GM19397 (cell line): ENCODE results near the gene PTK6.
"Not testable (repeated sequence)": the region's sequence is repeated elsewhere in the genome, so short reads cannot be mapped to it uniquely, and the experiment has no call there.

Source experiments
- ATAC-seq: cut with Tn5 transposase; IDR thresholded peaks from one replicate; pipeline ENCODE4 v1.9.1; 2021; ENCODE audit warnings: mild to moderate bottlenecking, moderate library complexity; ENCODE audit not compliant: unreplicated experiment

PTK6 gene

DNA sequence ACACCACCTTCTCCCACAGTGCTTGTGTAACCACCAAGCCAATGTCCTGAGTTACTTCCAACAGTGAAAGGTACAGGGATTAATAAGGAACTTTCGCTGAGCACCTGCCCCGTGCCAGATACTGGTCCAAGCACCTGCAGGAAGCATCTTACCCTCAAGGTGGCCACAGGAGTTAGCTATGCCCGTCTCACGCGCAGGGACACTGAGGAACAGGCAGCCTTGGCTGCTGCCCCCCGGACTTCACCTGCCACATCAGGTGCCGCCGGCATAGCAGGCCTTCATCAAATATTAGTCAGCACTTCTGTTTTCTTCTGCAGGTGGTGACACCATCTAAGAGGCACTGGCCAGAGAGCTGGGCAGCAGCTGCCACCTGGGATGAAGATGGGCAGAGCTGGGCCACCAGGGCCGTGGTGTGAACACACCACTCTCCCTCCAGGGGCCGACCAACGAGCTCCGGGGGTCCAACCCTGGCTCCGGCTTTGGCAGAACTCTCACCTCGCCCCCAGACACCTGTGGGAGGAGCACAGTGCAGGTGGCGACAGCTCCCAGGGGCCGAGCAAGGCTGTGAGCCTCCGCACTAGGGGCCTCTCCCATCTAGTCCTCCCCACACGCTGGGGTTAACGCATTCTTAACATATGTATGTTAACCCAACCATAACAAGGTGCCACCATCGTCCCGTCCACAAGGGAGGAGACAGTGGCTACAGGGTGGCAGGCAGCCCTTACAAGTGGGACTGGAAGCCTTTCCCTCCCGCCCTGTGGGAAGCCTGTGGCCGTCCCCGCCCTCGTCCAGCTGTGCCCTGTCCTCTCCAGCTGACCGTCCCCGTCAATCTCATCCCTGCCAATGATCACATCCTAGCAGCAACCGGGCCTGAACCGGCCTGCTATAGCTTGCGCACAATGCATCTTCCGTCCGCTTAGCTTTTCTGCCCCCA is 19.5 kb downstream of the PTK6 start:
- no peak for ATAC-seq

DNA sequence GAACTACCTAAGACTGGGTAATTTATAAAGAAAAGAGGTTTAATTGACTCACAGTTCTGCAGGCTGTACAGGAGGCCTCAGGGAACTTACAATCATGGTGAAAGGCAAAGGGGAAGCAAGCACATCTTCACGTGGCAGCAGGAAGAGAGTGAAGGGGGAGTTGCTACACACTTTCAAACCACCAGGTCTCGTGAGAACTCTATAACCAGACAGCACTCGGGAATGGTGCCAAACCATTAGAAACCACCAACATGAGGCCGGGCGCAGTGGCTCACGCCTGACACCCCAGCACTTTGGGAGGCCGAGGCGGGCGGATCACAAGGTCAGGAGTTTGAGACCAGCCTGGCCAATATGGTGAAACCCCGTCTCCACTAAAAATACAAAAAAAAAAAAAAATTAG is 22.7 kb downstream of the PTK6 start:
- ATAC-seq, result not testable (repeated sequence)

DNA sequence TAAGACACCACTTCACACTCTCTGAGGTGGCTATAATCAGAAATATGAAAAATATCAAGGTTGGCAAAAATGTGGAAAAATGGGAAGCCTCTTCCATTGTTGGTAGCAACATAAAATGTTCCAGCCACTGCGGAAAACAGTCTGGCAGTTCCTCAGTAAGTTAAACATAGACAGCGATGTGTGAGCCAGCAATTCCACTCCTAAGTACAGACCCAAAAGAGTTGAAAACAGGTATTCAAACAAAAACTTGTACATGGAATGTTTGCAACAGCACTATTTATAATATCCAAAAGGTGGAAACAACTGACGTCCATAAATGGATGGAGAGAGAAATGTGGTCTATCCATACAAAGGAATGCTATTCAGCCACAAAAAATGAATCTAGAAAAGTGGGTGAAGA is 24.0 kb downstream of the PTK6 start:
- no peak for ATAC-seq

DNA sequence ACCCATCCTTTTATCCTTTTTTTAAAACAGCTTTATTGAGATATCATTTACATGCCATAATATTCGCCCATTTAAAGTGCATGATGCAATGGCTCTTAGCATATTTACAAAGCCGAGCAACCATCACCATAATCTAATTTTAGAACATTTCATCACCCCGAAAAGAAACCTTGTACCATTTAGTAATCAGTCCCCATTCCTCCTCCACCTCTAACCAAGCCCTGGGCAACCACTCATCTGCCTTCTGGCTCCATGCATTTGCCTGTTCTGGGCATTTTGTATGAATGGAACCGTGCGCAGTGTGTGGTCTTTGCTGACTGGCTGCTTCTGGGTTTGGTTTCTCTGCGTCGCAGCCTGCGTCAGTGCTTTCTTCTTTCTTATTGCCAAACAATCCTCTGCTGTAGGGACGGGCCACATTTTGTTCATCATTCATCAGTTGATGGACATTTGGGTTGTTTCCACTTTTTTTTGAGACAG is 28.1 kb downstream of the PTK6 start:
- no peak for ATAC-seq

DNA sequence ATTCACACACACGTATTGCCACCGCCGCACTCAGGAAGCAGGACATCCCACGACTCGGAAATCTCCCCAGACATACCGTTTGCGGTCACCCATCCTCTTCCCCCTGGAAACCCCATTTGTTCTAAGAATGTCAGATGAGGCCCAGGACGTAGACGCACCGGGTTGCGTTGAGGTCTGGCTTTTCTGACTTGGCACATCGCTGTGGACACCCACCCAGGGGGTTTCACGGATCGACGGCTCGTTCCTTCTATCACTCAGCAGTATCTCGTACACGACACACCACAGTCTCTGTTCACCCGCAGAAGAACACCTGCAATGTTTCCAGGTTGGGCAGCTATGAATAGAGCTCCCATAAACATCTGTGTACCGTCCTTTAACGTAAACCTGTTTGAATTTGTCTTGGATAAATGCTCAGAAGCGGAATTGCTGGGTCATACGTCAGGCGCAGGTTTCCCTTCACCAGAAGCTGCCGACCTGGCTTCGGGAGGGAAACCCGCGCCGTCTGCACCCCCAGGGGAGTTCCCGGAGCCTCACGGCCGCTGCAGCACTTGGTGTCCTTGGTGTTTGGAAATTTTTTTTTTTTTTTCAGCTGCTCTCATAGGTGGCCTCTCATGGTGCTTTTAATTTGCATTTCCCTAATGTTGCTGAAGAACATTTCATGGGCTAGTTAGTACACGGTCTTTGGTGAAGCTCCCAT is 29.0 kb downstream of the PTK6 start:
- no peak for ATAC-seq

DNA sequence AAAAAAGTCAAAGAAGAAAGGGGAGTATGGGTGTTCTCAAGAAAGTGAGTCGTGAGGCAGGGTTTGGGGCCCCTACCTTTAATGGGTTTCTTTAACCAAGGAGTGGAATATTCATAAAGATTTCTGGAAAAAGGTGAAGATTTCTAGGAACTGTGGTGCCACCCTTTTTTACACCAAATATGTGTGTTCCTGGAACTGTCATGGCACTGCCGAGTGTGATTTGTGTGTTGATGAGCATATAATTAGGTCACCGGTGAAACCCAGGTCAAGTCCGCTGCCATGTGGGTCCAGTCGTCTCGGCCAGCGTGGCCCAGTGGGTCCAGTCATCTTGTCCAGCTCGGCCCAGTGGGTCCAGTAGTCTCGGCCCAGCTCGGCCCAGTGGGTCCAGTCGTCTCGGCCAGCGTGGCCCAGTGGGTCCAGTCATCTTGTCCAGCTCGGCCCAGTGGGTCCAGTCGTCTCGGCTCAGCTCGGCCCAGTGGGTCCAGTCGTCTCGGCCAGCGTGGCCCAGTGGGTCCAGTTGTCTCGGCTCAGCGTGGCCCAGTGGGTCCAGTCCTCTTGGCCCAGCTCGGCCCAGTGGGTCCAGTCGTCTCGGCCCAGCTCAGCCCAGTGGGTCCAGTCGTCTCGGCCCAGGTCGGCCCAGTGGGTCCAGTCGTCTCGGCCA is 30.0 kb downstream of the PTK6 start:
- ATAC-seq, result no peak

DNA sequence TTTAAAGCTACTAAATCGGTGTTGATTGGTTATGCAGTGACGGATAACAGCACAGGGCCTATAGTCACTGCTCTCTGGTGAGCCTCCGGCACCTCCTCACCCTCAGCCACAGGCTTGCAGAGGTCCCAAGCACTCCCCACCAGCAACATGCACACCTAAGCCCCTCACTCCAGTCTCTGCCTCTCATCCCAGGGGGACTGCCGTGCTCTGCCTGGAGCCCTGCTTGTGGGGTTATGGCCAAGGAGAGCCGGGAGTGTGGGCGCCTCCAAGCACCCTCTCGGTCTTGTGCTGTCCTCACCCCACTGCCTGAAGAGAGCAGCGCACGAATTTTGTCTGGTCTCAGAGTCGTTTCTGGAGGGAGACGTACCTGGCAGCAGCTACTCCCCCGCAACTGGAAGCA is 31.5 kb downstream of the PTK6 start:
- no peak for ATAC-seq

DNA sequence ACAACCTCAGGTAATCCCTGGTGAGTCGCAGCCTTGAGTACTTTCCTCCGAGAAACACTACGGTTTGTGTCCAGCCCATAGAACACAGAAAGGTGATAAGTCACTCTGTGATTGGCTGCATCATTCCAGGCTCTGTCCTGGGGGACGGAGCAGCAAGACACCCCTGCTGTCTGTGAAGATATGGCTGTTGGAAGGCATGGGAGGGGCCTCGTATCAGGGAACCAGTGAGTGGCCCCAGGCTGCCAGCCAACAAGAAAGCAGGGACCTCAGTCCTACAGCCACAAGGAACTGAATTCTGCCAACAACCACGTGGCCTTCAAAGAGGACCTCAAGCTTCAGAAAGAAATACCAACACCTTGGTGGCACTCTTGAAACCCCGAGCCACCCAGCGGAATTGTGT is 31.9 kb downstream of the PTK6 start:
- no peak for ATAC-seq

DNA sequence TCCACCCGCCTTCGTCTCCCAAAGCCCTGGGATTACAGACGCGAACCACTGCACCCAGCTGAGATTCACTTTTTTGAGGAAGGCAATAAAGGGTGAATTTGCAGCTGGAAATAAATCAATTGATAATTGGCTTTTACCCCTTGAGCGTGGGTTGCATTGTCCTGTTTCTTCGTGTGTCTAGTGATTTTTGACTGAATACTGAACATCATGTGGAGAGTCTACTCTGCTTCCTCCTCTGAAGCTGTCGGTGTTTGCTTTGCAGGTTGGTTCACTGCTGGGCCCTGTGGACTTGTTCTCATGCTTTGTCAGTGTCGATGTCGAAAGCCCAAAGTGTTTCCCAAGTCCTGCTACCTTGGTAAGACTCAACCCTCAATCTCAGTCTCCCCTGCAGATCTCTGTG is 32.5 kb downstream of the PTK6 start:
- no peak for ATAC-seq

DNA sequence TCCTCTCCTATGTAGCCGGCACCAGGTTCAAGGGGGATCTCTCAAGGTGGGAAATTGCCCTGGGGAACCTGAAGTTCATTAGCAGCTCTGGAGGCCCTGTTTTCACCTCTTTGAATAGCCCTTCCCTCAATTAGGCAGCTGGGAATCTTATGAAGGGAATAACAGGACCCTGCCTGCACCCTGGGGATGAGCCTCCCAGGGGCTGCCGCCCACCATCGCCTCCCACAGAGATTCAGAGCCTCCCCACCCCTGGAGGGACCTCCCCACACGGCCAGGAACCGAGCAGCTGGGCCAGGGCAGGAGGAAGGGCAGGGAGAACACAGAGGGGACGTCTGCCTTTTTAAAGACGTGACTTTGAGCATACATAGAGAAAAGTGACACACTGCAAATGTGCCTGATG is 33.7 kb downstream of the PTK6 start:
- no peak for ATAC-seq

DNA sequence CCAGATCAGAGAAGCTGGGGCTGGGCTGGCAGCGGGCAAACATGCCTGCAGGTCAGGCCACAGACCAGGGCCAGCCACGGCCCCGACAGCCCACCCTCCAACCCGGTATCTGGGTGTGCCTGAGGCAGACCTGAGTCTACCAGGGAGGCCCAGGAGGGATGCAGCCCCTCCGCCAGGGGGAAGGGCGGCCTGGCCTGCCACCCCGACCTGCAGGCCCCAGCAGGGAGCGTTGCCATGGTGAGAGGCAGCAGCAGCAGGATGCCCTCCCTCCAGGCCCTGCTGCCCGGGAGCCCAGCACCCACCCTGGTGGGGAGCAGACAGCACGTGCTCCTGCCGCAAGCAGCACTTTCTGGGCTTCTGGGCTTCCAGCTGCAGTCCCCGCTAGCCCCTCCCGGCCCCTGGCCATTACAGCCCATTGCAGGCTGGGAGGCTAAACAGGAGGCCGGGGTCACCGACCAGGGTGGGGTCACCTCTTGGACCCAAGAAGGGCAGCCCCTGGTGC is 34.5 kb downstream of the PTK6 start:
- no peak for ATAC-seq

DNA sequence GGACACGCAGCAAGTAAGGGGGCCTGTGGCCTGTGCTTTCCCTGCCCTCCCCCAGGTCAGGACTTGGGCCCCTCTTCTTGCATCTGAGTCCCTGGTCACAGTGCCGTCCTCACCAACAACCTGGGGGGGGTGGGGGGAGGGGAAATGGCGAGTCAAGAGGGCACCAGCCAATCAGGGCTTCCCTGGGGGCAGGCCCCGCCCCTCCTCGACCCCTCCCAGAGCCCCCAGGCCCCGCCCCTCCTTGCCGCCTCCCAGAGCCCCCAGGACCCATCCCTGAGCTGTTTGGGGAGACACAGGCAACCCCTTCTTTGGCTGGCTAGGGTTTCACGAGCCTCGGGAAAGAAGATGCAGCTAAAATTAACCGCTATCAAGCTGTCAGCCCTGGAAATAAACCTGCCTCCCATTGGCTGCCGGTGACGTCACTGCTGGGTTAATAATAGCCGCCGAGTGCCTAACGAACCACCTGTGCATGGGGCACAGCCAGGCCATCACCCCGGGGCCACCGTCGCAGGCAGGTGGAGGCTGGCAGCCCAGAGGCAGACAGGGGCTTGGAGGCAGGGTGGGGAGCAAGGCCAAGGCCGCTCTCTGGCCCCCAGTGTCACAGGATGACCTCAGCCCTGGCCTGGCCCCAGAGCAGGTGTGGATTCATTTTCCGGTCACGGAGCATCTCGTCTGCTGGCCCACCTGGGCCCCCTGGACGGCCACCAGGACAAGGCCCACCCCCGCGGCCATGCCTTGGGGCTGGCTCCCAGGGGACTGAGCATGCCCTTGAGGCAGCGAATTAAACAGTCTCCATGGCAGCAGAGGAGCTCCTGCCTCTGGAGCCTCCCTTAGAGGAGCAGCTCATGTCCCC is 35.1 kb downstream of the PTK6 start:
- no peak for ATAC-seq

DNA sequence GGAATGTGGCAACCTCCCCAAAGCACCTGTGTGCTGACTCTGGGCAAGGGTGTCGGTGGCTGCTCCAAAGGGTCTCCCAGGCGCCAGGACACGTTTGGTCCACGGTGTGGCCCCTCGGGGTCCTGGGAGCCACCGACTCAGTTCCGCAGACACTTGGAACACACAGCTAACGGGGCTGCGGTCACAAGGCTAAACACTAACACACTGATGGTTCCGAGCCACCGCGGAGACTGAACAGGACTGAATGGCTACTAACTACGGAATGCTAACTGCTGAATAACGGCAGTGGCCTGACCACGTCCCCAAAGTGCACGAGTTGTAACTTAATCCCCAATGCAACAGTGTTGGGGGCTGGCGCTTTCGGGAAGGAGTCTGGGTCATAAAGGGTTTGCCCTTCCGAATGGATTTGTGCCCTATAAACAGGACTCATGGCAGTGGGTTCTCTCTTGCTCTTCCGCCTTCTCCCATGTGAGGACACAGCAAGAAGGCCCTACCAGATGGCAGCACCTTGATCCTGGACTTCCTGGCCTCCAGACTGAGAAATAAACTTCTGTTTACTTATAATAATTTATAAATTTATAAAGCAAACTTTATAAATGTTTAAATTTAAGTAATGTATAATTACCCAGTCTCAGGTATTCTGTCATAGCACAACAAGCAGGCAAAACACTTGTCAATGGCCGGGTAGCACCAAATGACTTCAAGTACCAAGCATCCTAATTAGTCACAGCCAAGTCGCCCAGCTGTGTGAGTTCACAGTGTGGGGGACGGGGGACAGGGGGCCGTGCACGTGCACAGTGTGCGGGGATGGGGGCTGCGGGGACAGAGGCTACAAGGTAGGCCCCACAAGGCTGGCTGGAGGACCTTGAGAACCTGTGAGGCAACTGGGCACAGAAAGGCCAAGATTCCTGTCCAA is 36.0 kb downstream of the PTK6 start:
- no peak for ATAC-seq

DNA sequence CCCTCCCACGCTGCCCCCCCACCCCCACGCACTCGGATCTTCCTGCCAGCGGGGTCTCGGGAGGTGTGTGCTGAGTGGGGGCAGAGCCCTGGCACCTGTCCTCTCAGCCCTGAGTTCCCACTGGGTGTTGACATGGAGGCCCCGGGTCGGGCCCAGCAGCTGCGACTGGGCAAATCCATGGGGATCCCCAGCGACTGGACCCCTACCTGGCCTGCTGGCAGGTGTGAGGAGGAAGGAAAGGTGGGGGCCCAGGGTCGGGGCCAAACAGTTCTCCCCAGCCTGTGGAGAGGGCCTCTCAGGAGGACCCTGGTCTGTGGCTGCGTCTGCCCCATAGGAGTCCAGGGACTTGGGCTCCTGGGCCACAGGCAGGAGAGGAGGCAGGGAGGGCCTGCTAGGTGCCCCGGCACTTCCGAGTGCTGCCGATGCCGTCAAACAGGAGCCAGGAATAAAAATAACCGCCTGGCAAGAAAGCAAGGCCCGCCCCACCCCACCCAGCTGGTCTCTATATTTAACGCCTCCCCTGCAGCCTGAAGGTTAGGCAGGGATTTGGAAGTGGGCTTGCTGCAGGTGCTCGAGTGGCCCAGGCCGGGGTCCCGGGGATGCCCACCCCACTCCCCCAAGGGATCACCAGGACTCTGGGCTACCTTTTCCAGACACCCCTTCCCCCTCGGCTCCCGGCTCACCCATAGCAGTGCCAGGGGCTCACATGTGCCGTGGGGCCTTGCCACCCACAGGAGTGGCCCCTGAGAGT is 36.9 kb downstream of the PTK6 start:
- no peak for ATAC-seq

DNA sequence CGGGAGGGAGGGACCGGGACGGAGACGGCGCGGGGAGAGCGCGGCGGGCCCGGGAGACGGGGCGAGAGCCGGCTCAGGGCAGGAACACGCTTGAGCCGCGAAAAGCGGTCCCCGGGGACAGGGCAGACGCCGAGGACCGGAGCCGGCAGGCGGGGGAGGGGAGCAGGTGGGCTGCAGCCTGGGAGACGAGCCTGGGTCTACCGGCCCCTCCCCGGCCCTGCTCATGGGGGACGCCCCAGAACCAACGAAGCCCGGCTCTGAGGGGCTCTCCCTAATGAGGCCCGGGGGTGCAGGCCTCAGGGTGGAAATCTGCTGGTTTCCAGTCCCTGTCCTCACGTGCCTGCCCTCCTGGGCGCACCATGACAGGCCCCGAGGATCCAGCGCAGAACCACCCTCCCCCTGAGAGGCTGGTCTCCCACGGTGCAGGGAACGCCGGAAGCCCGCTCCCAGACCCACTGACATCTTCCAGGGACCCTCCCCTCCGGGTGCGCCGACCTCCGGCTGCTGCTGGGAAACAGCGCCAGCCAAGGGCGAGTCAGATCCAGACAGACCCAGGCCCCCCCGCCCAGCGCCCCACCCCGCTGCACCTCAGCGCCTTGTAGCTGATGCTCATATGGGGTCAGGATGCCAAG is 37.7 kb downstream of the PTK6 start:
- no peak for ATAC-seq

DNA sequence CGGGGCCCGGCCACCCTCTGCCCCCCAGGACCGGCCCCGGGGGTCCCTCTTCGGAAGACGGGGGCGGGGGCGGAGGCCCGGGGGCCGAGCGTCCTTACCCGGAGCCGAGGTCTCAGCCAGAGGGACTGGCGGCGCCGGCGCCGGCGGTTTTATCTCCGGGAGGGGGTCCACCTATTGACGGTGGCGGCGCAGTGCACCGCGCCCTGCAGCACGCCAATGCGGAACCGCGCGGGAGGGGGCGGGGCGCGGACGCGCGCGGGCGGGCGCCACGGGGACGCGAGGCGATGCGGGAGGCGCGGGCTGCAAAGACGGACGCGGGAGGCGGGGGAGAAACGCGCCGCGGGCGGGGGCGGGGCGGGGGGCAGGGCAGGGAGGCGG is 38.2 kb downstream of the PTK6 start, which contains the start of gene EEF1A2:
TSS of gene EEF1A2 (minus strand) at position 124 of the 378 bp plus-strand sequence. CDS start 1,320 bp downstream, outside the sequence.
- no peak for ATAC-seq

DNA sequence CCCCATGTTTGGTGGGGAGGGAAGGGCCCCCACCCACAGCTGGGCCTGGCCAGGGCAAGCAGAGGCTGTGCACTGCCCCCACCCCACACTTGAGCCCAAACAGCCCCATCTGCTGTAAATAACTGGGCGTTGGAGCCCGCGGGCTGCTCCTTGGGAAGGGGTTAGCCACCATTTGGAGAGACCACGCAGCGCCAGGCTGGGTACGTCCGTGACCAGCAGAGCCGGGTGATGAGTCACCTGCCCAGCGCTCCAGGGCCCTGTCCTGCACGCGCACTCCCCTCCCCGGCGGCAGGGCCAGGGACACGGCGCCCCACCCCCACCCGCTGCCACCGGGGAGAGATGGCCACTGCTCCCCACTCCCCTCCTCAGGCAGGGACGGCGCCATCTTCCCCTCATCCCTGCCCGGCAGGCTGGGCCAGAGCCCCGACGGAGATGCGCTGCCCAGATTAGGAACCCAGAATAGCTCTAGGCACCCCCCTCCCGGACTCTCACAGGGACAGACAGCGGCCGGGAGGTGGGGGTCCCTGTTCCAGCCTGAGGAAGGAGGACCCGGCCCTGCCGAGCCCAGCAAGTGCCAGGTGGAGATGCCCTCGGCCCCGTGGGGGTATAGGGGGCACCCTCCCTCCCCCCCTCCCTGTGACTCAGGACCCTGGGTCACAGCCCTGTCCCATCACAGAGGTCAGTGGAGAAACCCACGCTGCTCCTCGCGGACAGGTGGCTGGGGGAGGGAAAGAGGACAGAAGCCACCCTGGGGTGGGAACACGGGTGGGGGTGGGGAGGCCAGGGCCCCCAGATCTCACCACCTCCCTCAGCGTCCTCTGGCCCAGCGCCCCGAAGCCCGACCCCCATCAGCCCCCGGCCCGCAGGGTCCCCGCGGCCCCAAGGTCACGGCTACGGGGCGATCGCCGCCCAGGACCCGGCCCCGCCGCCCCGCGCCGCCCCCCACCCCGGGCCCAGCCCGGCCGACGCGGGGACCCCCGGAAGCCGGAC is 38.9 kb downstream of the PTK6 start:
- ATAC-seq, result no peak
